ENCODE measurements around the gene PPFIBP2. TPM values are rescaled to one million over a fixed set of nuclear protein-coding genes. Genes with fewer than 3 reads are reported as not detected.

Gene PPFIBP2
- total and polyA plus RNA-seq, 8 donors: 28.1 to 153 (median 71.9) TPM

DNA sequence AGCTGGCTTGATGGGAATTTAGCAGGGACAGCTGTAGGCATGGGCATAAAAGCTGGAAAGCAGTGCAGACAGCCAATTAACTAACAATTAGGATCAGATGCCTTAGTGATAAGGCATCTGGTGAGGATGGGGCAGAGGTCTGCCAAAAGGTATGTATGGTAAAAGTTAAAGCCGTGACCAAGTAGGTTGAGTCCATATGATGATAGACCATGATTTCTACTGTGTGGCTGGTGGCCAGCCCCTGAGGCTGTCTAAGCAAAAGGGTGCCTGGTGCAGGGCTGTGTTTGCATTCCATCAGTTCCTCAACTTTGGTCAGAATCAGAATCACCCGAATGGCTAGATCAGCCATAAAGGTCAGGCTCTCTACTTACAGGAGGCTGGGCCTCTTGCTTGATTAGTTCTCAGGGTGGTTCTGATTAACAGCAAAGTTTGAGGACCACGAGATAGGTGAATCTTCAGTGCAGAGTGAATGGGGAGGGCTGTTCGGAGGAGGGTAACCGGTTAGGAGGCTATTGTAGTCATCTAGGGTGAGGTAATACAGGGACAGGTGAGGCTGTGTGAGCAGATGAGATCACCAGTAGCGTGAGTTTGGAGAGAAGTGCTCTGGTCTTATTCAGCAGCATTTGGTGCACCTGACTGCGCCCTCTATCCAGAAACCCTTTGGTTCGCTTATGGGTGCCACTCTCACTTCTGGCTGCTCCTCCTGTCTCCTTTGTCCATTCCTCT is 27.2 kb downstream of the PPFIBP2 start:
- Histone ChIP-seq H3K36me3 (no peaks in the 10 kb centered on the region), H3K4me1 (peaks cover 17 to 28% (median 25%) of the 10 kb centered on the region in 4 donors), H3K4me3 (no peak overlapping the region), H3K27ac (no peak overlapping the region), H3K9me3 (no peaks in the 10 kb centered on the region), H3K27me3 (no peaks in the 10 kb centered on the region)
- intact Hi-C loops (cut with DNase I; ENCODE audit: low total_unique reads): no loop called here
- TF ChIP-seq, protein P1, sequence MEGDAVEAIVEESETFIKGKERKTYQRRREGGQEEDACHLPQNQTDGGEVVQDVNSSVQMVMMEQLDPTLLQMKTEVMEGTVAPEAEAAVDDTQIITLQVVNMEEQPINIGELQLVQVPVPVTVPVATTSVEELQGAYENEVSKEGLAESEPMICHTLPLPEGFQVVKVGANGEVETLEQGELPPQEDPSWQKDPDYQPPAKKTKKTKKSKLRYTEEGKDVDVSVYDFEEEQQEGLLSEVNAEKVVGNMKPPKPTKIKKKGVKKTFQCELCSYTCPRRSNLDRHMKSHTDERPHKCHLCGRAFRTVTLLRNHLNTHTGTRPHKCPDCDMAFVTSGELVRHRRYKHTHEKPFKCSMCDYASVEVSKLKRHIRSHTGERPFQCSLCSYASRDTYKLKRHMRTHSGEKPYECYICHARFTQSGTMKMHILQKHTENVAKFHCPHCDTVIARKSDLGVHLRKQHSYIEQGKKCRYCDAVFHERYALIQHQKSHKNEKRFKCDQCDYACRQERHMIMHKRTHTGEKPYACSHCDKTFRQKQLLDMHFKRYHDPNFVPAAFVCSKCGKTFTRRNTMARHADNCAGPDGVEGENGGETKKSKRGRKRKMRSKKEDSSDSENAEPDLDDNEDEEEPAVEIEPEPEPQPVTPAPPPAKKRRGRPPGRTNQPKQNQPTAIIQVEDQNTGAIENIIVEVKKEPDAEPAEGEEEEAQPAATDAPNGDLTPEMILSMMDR (IDR thresholded peaks at IDR 0.05): no peak
- TF ChIP-seq EP300 (IDR thresholded peaks at IDR 0.05): no peak
- TF ChIP-seq POLR2A (IDR thresholded peaks at IDR 0.05): no peak
- no peak for TF ChIP-seq POLR2AphosphoS5 (IDR thresholded peaks at IDR 0.05)
- no peak for DNase-seq
- WGBS, 5 donors: 79 to 87% (median 82%) methylated on average over 8 of the region's 8 CpGs

DNA sequence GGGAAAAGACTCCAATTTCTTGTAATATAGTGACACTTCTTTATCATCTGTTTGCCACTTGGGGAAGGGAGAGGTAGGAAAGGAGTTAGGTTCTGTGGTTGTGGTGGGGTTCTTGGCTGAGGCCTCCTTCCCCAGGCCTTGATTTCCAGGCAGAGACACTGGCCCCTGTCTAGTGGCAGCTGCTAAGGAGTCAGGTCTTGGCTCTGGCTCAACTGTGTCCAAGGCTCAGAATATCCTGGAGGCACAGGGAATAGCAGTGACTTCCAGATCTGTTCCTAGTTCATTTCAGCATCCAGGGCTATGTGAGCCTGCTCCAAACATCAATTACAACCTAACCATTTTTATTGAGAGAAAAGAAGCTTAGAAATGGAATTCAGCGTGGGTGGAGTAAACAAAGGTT is 29.5 kb downstream of the PPFIBP2 start:
- no peaks in the 10 kb centered on the region for H3K27me3 ChIP-seq
- H3K36me3 ChIP-seq: no peaks in the 10 kb centered on the region
- TF ChIP-seq POLR2A (IDR thresholded peaks at IDR 0.05) (no peak), EP300 (IDR thresholded peaks at IDR 0.05) (no peak), POLR2AphosphoS5 (IDR thresholded peaks at IDR 0.05) (no peak)
- TF ChIP-seq, protein P1 (IDR thresholded peaks at IDR 0.05): no peak
- 83 to 92% (median 87%) methylated on average over 1 of the region's 1 CpG for whole genome bisulfite sequencing, 5 donors
- H3K9me3 ChIP-seq: no peaks in the 10 kb centered on the region
- H3K4me3 ChIP-seq: no peak overlapping the region
- H3K27ac ChIP-seq: no peak overlapping the region
- intact Hi-C loops (cut with DNase I; ENCODE audit: low total_unique reads): no loop called here
- peaks cover 13 to 16% (median 14%) of the 10 kb centered on the region in 4 donors for H3K4me1 ChIP-seq
- DNase-seq: no peak

DNA sequence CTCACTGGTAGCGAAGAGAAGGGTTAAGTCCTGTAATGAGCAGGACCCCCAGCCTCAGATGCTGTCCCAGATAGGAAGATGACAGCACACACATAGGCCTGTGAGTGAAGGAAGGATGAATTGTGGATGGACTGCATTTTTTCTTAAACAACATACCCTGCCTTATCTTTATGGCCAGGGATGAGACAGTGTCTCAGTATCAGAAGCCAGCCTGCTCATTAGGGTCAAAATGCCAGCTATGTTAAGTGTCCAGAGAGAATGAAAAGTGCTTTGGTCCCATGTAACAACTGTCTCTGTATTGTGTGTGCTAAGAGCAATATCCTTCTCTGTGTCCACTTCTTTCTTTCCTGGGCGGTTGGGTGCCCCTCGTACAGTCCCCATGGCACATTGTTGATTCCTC is 30.2 kb downstream of the PPFIBP2 start:
- TF ChIP-seq EP300 (IDR thresholded peaks at IDR 0.05) (no peak), POLR2AphosphoS5 (IDR thresholded peaks at IDR 0.05) (no peak), POLR2A (IDR thresholded peaks at IDR 0.05) (no peak)
- TF ChIP-seq, protein P1 (IDR thresholded peaks at IDR 0.05): no peak
- intact Hi-C loops (cut with DNase I; ENCODE audit: low total_unique reads): no loop called here
- WGBS, 5 donors: 93 to 97% (median 96%) methylated on average over 3 of the region's 3 CpGs
- H3K9me3 ChIP-seq: no peaks in the 10 kb centered on the region
- no peak overlapping the region for H3K4me3 ChIP-seq
- H3K4me1 ChIP-seq: peaks cover 6 to 13% (median 8%) of the 10 kb centered on the region in 4 donors
- no peaks in the 10 kb centered on the region for H3K27me3 ChIP-seq
- no peaks in the 10 kb centered on the region for H3K36me3 ChIP-seq
- no peak for DNase-seq
- H3K27ac ChIP-seq: no peak overlapping the region

DNA sequence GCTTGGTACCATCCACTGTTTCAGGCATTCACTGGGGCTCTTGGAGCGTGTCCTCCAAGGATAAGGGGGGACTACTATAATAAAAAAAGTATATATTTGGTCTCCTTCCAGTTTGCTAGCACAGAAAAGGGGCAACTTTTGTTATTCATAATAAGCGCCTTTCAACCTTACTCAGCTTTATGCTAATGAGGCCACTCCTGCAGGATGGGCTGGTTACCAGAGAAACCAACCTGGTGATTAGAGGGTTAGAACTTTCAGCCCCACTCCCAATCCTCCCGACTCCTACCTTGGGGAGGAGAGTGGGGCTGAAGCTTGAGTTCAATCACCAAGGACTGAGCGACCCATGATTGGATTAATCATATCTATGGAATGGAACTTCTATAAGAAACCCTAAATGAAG is 31.8 kb downstream of the PPFIBP2 start:
- no peaks in the 10 kb centered on the region for H3K27me3 ChIP-seq
- H3K4me3 ChIP-seq: no peak overlapping the region
- TF ChIP-seq, protein P1 (IDR thresholded peaks at IDR 0.05): no peak
- TF ChIP-seq POLR2A (IDR thresholded peaks at IDR 0.05) (no peak), POLR2AphosphoS5 (IDR thresholded peaks at IDR 0.05) (no peak), EP300 (IDR thresholded peaks at IDR 0.05) (no peak)
- no peak for DNase-seq
- 87 to 95% (median 94%) methylated on average over 4 of the region's 4 CpGs for WGBS, 5 donors
- H3K9me3 ChIP-seq: no peaks in the 10 kb centered on the region
- H3K36me3 ChIP-seq: no peaks in the 10 kb centered on the region
- intact Hi-C loops (cut with DNase I; ENCODE audit: low total_unique reads): no loop called here
- peaks cover 0 to 7% (median 0%) of the 10 kb centered on the region in 4 donors for H3K4me1 ChIP-seq
- no peak overlapping the region for H3K27ac ChIP-seq

Data from stomach (tissue), 9 donors.